ENCODE results near the gene GRID1.

GRCh38 chr10:85661123-85661522 is 705.5 kb downstream of the GRID1 start:
- TF ChIP-seq EZH2 (IDR thresholded peaks at IDR 0.05; ENCODE audit: insufficient read depth, poor library complexity, severe bottlenecking) = no peak
- no peak for TF ChIP-seq EZH2phosphoT487 (IDR thresholded peaks at IDR 0.05; ENCODE audit: insufficient read depth, low read depth)
